ENCODE data around the gene RAI1.
"Not testable (repeated sequence)": the region's sequence is repeated elsewhere in the genome, so short reads cannot be mapped to it uniquely, and the experiment has no call there.

The RAI1 gene, protein sequence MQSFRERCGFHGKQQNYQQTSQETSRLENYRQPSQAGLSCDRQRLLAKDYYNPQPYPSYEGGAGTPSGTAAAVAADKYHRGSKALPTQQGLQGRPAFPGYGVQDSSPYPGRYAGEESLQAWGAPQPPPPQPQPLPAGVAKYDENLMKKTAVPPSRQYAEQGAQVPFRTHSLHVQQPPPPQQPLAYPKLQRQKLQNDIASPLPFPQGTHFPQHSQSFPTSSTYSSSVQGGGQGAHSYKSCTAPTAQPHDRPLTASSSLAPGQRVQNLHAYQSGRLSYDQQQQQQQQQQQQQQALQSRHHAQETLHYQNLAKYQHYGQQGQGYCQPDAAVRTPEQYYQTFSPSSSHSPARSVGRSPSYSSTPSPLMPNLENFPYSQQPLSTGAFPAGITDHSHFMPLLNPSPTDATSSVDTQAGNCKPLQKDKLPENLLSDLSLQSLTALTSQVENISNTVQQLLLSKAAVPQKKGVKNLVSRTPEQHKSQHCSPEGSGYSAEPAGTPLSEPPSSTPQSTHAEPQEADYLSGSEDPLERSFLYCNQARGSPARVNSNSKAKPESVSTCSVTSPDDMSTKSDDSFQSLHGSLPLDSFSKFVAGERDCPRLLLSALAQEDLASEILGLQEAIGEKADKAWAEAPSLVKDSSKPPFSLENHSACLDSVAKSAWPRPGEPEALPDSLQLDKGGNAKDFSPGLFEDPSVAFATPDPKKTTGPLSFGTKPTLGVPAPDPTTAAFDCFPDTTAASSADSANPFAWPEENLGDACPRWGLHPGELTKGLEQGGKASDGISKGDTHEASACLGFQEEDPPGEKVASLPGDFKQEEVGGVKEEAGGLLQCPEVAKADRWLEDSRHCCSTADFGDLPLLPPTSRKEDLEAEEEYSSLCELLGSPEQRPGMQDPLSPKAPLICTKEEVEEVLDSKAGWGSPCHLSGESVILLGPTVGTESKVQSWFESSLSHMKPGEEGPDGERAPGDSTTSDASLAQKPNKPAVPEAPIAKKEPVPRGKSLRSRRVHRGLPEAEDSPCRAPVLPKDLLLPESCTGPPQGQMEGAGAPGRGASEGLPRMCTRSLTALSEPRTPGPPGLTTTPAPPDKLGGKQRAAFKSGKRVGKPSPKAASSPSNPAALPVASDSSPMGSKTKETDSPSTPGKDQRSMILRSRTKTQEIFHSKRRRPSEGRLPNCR (N-terminal part only)

DNA sequence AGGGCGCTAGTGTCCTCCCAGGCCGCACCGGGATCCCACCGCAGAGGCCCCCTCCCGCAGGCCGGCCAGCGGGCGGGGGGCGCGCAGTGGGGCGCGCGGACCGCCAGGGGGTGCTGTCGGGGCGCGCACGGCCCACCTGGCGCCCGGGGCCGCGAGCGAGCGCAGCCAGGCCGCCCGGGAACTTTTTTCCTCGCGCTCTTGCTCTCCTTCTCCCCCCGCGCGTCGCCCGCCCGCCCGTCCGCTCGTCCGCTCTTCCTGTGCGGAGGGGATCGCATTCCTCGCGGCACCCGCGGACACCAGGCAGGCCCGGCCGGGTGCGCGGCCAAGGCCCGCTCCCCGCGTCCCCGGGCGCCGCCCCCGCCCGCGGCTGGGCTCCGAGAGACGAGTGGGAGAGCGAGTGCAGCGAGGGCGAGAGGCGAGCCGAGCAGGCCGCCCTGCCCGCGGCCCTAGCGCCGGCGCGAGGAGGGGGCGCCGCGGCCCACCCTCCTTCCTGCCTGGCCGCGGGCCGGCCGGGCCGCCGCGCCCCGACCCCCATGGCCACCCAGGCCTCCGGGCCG, at the start of gene RAI1:
Gene RAI1, plus strand, starts transcription at position 272 of the 557 bp plus-strand sequence. CDS start 111,491 bp downstream, outside the sequence.
- no peak for DNase-seq (ENCODE audit: low read depth)
- TF ChIP-seq, protein P1, sequence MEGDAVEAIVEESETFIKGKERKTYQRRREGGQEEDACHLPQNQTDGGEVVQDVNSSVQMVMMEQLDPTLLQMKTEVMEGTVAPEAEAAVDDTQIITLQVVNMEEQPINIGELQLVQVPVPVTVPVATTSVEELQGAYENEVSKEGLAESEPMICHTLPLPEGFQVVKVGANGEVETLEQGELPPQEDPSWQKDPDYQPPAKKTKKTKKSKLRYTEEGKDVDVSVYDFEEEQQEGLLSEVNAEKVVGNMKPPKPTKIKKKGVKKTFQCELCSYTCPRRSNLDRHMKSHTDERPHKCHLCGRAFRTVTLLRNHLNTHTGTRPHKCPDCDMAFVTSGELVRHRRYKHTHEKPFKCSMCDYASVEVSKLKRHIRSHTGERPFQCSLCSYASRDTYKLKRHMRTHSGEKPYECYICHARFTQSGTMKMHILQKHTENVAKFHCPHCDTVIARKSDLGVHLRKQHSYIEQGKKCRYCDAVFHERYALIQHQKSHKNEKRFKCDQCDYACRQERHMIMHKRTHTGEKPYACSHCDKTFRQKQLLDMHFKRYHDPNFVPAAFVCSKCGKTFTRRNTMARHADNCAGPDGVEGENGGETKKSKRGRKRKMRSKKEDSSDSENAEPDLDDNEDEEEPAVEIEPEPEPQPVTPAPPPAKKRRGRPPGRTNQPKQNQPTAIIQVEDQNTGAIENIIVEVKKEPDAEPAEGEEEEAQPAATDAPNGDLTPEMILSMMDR (conservative IDR thresholded peaks at IDR 0.05; ENCODE audit: low read depth, low read length) = no peak
- peak within 1 kb of the TSS; percentile 73 for H3K4me3 ChIP-seq (ENCODE audit: low read length)

DNA sequence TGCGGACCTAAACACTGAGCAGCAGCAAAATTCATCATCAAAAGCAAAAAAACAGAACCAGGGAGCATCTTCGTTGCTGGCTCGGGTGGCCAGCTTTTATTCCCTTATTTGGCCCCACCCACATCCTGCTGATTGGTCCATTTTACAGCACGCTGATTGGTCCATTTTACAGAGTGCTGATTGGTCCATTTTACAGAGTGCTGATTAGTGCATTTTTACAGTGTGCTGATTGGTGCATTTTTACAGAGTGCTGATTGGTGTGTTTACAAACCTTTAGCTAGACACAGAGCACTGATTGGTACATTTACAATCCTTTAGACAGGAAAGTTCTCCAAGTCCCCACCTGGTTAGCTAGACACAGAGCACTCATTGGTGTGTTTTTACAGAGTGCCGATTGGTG, 48.6 kb upstream of the RAI1 start:
- not testable (repeated sequence) for DNase-seq (ENCODE audit: low read depth); H3K4me3 ChIP-seq (ENCODE audit: low read length)

DNA sequence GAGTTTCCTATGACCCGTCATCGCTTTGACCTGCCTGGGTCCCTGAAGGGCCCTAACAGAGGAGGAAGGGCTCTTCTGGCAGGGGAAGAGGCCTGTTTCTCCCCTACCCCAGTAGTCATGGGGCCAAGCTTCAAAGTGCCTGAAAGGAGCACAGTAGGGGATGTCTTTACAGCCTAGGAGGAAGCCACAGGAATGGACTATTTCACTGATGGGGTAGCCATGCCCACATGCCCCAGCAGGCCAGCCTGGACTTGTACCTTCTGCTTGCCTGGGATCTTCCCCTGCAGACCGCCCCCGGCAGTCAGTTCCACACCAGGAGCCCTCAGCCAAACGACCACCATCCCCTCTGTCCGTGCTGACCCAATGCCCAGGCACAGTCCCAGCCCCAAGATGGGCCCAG, 47.9 kb upstream of the RAI1 start:
- DNase-seq (ENCODE audit: low read depth) = no peak
- TF ChIP-seq, protein P1 (conservative IDR thresholded peaks at IDR 0.05; ENCODE audit: low read depth, low read length) = no peak
- no peak overlapping the region for H3K4me3 ChIP-seq (ENCODE audit: low read length)

DNA sequence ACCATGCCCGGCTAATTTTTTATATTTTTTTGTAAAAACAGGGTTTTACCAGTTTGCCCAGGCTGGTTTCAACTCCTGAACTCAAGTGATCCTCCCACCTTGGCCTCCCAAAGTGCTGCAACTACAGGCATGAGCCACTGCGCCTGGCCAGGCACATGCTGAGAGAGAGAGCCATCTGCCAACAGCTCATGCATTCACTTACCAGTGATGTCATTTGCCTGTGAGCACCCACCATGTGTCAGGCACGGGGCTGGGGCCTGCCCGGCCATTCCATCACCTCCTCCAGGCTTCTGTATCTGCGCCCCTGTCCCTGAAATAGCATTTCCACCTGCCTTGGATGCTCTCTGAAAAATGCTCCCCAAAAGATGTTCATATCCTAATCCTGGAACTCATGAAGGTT, 46.1 kb upstream of the RAI1 start:
- no peak for DNase-seq (ENCODE audit: low read depth)
- TF ChIP-seq, protein P1 (conservative IDR thresholded peaks at IDR 0.05; ENCODE audit: low read depth, low read length) = no peak
- H3K4me3 ChIP-seq (ENCODE audit: low read length) = no peak overlapping the region

DNA sequence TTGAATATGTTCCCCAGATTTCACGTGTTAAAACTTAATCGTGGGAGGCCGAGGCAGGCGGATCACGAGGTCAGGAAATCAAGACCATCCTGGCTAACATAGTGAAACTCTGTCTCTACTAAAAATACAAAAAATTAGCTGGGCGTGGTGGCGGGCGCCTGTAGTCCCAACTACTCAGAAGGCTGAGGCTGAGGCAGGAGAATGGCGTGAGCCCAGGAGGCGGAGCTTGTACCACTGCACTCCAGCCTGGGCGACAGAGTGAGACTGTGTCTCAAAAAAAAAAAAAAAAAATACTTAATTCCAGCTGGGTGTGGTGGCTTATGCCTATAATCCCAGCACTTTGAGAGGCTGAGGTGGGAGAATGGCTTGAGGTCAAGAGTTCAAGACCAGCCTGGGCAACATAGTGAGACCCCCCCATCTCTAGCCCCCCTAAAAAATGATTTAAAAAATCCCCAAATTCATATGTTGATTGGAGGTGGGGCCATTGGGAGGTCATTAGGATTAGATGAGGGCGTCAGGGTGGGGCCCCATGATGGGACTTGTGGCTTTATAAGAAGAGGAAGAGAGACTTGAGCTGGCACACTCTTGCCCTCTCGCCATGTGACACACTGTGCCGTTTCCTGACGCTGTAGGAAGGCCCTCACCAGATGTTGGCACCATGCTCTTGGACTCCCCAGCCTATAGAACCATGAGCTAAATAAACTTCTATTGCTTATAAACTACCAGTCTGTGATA, 45.6 kb upstream of the RAI1 start:
- H3K4me3 ChIP-seq (ENCODE audit: low read length); DNase-seq (ENCODE audit: low read depth): not testable (repeated sequence)

DNA sequence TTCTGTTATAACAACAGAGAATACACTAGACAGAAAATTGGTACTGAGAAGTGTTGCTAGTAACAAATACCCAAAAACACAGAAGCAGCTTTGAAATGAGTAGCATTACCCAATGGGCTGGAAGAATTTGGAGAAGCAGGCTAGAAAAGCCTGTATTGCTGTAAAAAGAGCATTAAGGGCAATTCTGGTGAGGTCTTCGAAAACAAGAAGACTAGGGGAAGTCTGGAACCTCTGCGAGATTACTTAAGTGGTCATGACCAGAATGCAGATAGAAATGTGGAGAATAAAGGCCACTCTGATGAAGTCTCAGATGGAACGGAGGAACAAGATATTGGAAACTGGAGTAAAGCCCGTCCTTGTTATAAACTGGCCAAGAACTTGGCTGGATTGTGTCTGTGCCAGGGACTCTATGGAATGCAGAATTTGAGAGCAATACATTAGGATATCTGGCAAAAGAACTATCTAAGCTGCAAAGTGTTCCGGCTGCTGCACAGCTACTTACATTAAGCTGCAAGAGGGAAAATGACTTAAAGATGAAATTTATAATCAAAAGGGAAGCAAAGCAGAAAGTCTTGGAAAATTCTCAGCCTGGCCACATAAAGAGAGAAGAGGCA, 44.9 kb upstream of the RAI1 start:
- TF ChIP-seq, protein P1 (conservative IDR thresholded peaks at IDR 0.05; ENCODE audit: low read depth, low read length) = no peak
- DNase-seq (ENCODE audit: low read depth) = peak; percentile 14
- no peak overlapping the region for H3K4me3 ChIP-seq (ENCODE audit: low read length)

DNA sequence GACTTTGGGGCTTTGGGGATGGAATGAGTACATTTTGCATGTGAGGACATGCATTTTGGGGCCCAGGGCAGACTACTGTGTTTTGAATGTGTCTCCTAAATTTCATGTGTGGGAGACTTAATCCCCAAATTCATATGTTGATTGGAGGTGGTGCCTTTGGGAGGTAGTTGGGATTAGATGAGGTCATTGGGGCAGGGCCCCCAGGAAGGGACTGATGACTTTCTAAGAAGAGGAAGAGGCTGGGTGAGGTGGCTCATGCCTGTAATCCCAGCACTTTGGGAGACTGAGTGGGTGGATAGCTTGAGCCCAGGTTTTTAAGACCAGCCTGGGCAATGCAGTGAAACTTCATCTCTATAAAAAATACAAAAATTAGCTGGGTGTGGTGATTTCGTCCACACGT, 42.8 kb upstream of the RAI1 start:
- no peak overlapping the region for H3K4me3 ChIP-seq (ENCODE audit: low read length)
- no peak for DNase-seq (ENCODE audit: low read depth)
- TF ChIP-seq, protein P1 (conservative IDR thresholded peaks at IDR 0.05; ENCODE audit: low read depth, low read length) = no peak

DNA sequence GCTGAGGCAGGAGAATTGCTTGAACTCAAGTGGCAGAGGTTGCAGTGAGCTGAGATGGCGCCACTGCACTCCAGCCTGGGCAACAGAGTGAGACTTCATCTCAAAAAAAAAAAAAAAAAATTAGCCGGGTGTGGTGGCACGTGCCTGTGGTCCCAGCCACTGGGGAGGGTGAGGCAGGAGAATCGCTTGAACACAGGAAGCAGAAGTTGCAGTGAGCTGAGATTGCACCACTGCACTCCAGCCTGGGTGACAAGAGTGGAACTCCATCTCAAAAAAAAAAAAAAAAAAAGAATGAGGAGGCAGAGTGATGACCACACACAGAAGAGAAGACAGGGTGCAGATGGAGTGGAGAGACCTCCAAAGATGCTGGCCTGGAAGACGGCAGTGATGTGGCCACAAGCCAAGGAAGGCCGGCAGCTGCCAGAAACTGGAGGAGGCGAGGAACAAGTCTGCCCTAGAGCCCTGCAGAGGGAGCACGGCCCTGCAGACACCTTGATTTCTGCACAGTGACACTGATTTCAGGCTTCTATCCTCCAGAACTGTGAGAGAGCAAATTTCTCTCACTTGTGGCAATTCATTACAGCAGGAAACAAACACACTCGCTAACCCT, 41.5 kb upstream of the RAI1 start:
- not testable (repeated sequence) for DNase-seq (ENCODE audit: low read depth); H3K4me3 ChIP-seq (ENCODE audit: low read length)
